Activated CD4-positive, alpha-beta T cell treated with anti-CD3 and anti-CD28 coated beads, Interleukin-2, amount 50 U/mL, for 48 hours (primary cell): ENCODE data around the gene TNFRSF12A.

Experiments
- DNase-seq, 2 experiments: peaks; one replicate each; pipeline ENCODE4 v3.0.0-alpha.2; 2020

The TNFRSF12A gene

GRCh38 chr16:2986623-2987188 is 33.5 kb upstream of the TNFRSF12A start:
- DNase-seq: no peak

DNA sequence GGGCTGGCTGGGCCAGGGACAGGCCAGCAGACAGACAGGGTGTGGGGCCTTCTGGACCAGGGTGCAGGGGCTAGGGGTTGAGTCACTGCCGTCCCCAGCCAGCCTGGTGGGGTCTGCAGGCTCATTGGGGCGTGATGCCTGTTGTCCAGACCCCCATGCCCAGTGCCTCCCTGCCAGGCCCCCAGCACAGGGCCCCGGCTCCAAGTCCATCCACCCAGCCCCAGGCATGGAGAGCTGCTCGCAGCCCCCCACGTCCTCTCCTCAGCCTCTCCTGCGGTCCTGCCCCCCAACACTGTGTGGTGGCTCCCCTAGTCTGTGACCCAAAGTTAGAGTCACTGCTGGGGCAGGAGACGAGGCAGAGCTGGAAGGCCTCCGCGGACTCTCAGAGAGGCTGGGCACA is 32.9 kb upstream of the TNFRSF12A start:
- no peak for DNase-seq

DNA sequence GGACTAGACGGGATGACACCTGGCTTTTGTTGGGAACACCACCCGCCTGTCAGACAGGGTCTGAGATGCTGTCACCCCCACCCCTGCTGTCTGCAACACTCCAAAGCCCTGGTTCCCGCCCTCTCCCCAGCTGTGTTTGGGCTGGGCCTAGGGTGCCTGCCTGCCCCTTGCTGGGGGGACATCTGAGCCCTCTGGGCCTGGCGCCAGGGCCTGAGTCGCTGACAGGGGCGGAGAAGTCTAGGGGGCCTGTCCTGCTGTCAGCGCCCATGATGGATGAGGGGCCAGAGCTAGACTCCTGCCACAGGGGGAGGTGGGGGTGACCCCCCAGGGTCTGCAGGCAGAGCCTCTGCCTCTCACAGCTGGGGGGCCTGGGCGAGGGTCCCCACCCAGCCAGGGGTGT is 32.3 kb upstream of the TNFRSF12A start:
- DNase-seq: no peak

DNA sequence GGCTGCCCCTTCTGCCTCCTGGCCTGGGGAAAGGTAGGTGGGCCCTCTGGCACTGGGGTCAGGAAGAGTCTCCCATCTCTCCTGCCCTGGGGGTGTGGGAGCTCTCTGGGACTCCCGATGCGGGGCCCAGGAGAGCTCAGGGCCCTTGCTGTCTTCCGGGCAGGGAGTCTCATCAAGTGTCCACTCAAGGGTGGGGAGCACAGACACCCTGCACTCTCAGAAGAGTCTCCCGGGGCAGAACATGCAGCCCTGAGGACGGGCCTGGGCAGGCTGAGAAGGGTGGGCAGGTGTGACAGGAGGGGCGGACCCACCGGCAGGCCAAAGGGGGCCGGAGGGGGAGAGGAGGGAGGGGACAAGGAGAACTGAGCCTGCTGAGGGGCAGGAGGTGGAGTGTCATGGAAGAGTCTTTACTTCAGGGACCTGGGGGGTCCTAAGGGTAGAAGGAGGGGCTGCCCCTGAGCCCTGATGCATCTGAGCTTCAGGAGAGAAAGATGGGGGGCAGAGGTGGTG is 31.5 kb upstream of the TNFRSF12A start:
- DNase-seq: no peak

GRCh38 chr16:2990891-2991290 is 29.3 kb upstream of the TNFRSF12A start:
- no peak for DNase-seq

- no peak for DNase-seq
Measured at GRCh38 chr16:2991566-2992261, 28.5 kb upstream of the TNFRSF12A start.

GRCh38 chr16:2992383-2993081 is 27.6 kb upstream of the TNFRSF12A start:
- no peak for DNase-seq

DNA sequence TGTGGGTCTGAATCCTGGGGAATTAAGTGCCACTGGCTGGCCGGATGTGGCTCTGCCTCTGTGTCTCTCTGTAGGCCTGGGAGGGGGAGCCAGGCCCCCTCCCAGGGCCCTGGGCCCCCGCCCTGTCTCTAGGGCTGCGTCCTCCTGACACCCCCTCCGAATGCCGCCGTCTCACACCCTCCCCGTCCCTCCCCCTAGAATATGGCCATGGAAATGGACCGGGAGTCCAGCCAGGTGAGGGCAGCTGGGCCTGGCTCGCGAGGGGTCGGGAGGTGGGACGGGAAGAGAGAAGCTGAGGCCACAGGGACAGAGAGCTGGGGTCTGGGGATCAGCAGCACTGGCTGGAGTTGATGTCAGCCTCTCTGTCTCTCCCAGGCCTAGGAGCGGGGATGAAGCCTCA is 23.9 kb upstream of the TNFRSF12A start:
- DNase-seq: no peak

GRCh38 chr16:2999929-3000328 is 20.2 kb upstream of the TNFRSF12A start:
- no peak for DNase-seq

DNA sequence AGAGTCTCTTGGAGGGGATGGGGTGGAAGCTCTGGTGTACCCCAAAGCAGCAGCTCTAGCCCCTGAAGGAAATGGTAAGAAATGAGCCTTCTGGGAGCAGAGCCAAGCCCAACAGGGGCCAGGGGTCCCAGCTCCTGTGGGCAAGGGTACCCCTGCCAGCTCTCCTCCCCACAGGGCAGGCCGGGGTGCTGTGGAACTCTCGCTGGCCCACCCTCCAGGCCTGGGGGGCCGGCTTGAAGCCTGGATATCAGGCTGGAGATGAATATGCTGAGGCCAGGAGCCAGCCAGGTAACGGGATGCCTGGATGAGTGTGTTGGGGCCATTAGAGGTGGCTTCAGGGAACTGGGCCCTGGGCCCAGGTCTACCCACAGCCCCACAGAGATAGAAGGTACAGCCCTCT is 19.6 kb upstream of the TNFRSF12A start:
- no peak for DNase-seq

DNA sequence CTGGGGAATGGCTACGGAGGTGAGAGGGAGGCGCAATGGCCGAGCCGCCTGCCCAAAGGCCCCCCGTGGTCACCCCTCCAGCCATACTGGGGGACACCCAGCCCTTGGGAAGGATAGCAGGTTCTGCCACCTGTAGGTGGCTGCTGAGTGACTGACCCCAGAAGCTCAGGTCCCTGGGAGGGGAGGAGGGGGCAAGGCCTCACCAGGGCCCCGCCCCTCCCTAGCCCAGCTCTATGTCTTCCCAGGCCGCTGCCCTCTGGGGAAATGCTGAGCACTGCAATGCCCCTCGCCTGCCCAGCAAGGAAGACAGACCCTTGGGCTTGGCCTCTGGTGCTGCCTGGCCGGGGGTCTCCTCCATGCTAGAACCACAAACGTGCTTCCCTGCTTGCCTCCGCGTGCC is 18.9 kb upstream of the TNFRSF12A start:
- no peak for DNase-seq

DNA sequence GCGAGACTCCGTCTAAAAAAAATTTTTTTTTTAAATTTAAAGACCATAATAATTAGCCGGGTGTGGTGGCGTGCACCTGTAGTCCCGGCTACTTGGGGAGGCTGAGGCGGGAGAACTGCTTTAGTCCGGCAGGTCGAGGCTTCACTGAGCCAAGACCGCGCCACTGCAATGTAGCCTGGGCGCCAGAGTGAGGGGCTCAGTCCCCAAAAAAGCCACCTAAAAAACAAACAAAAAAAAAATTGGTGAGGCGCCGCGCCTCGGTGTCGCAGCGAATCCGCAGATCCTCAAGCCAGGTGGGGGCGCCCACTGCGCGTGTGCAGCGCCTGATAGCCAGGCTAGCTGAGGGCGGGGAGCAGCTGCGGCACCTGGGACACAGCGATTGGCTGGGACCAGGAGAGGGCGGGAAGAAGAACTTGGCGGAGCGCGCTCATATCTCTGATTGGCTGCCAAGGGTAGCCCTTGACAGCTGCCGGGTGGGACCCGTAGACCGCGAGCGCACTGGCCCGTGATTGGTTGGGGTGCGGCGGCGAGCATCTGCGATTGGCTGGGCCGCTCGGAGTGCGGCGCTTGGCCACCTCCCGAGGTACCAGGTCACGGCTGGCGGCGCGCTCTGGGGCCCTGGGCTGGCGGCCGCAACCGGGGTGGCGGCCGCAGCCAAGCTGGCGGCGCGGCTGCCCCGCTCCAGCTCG is 16.4 kb upstream of the TNFRSF12A start:
- DNase-seq: peak; percentile 96 to 97

DNA sequence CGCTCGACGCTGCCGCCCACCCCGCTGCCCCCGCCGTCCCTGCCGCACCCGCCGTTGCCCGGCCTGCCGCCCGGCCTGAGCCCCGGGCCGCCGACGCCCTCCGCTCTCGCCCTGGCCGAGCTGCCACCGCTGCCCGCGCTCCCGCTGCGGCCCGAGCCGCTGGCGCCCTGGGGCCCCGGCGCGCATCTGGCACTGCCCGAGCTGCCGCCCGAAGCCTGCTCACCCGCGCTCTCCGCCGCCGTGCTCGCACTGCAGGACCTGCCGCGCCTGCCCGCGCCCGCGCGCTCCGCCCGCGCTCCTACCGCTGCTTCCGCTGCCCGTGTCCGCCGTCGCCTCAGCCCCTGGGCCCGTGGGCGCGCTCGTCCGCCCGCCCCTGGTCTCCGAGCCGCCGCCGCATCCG is 15.8 kb upstream of the TNFRSF12A start:
- DNase-seq: peak in 1 of 2 experiments; percentile 25

DNA sequence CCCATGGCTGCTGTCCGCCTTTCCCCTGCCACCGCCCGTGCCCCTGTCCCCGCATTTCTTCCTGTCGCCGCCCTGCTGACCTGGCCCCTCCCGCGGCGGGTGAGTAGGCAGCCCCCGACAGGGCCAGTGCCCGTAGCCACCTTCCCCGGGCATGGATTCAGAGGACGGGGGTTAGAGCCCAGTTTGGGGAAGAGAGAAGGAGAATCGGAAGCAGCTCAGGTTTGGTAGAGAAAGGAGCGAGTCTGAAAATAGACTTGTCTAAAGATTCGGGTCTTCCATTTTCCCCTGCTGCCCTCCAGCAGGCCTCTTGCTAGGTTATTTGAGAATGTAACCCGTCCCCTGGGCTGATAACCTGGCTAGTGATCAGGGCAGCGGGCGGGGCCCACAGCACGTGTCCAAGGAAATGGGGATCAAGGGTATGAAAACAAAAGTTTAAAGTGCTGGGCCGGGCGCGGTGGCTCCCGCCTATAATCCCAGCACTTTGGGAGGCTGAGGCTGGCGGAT is 15.3 kb upstream of the TNFRSF12A start:
- DNase-seq: no peak

DNA sequence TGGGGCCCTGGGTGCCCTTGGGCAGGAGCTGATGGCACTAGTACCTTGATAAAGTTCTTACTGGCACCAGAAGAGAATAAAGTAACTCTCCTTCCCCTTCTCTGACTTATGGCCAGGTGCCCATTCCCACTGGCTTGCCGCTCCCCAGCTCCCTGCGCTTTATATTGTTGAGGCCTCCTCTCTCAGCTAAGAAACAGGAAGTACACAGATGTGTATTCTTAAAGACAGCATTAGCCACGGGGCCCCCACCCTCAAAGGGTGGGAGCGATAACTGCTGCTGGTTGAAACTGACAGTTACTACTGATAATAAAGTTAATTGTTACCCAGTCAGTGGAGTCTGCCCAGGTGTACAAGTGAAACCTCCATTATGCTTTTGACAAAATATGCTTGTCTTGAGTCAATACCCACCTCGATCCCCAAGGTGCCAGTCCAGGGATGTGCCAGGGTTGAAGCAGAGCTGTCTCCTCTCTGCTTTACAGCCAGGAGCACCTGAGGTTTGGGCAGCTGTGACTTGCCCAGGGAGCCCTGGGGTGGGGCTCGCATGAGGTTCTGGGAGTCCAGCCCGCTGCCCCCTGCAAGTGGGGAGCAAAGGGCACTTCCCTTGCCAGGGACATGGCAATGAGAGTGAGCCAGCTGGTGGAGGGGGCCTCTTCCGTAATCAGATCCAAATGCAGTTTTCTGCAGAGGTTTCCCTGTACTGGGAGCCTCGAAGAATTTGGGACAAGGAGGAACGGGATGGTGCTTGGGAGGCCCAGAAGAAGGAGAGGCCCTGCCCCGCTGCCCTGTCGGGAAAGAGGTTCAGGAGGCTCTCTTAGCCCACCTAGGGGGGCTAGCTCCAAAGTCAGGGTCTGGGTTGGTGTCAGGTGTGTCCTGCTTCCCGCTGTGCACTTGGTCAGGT is 12.9 kb upstream of the TNFRSF12A start:
- no peak for DNase-seq

DNA sequence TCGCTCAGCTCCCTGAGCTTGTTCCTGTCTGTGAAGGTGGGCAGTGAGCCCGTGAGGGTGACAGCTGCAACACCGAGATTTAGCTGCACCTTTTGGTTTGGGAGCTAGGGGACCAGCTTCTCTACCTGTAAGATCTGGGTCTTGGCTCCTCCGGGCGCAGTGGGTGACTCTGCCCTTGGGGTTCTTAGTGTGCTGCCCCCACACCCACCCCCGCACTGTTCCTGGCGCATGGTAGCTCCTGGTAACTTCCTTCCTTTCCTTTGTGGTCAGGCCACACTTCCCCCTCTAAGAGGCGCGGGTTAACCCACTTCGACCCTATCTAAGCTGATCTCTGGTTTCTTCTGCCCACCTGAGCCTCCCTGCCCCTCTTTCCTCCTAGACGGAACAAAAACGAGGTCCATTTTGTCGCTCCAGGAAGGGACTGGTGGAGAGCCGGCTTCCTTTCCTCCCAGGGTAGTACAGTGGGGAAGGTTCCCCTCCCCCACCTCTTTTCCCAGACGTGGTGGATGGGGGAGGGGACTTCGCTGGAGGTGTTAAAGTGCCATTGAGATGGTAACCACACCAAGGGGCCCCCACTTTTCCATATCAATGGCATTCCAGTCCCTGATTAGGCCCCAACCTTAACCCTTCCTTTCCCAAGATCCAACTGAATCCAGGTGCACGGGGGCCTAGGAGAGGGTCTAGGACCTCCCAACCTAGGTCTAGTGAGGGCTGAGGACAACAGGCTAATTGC is 12.0 kb upstream of the TNFRSF12A start:
- no peak for DNase-seq

GRCh38 chr16:3008690-3009037 is 11.5 kb upstream of the TNFRSF12A start:
- DNase-seq: no peak

GRCh38 chr16:3009568-3010390 is 10.4 kb upstream of the TNFRSF12A start:
- no peak for DNase-seq

- DNase-seq: no peak
Measured at GRCh38 chr16:3010510-3010909, 9.7 kb upstream of the TNFRSF12A start.

DNA sequence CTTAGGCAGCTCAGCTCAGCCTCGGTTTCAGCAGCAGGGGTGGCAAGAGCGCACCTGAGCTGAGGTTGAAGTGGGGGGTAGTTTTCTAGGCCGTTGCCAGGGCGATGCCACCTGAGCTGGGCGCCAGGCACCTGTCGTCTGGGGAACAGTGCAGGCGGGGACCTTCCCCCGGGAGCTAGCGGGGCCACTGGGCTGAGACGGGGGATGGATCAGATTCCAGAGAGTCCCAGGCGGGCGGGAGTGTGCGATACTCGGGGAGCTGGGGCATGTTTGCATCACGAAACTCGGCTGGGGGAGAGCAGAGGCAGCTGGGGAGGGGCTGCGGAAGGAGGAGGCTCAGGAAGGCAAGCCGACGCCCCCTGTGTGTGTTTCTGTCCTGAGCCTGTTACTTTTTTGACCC is 7.9 kb upstream of the TNFRSF12A start:
- DNase-seq: no peak
